Nephron (organoid): ENCODE measurements around the gene RPRD2.
A peak's percentile ranks its signal among the peaks of the same experiment; 100 is the strongest.

ENCODE experiments used
- H3K27ac Mint-ChIP-seq, 3 experiments: 2 replicates each; pipeline ENCODE4 v1.8.0; 2020; ENCODE audit warnings: mixed read lengths in 3 of 3, mild to moderate bottlenecking in 2 of 3, moderate library complexity in 1 of 3
- H3K27me3 Mint-ChIP-seq: 2 replicates; pipeline ENCODE4 v1.8.0; 2021; ENCODE audit warnings: low read depth, mild to moderate bottlenecking, moderate library complexity, mixed read lengths
- H3K36me3 Mint-ChIP-seq: 2 replicates; pipeline ENCODE4 v1.8.0; 2020; ENCODE audit warnings: low read depth, mixed read lengths
- H3K4me1 Mint-ChIP-seq: 2 replicates; pipeline ENCODE4 v1.8.0; 2020; ENCODE audit warnings: mixed read lengths
- H3K4me3 Mint-ChIP-seq, 3 experiments: 2 replicates each; pipeline ENCODE4 v1.8.0; 2020; ENCODE audit warnings: mild to moderate bottlenecking in 3 of 3, mixed read lengths in 3 of 3, moderate library complexity in 2 of 3
- H3K9me3 Mint-ChIP-seq: 2 replicates; pipeline ENCODE4 v1.8.0; 2020; ENCODE audit warnings: mixed read lengths
- TF ChIP-seq, protein P1 (sequence below), 3 experiments: fragments of 200-600 bp; sonication (generic); IDR thresholded peaks; one replicate each; pipeline ENCODE4 v1.5.0; 2021; ENCODE audit warnings: antibody characterized with exemption in 3 of 3; ENCODE audit not compliant: unreplicated experiment in 3 of 3

The RPRD2 gene

DNA sequence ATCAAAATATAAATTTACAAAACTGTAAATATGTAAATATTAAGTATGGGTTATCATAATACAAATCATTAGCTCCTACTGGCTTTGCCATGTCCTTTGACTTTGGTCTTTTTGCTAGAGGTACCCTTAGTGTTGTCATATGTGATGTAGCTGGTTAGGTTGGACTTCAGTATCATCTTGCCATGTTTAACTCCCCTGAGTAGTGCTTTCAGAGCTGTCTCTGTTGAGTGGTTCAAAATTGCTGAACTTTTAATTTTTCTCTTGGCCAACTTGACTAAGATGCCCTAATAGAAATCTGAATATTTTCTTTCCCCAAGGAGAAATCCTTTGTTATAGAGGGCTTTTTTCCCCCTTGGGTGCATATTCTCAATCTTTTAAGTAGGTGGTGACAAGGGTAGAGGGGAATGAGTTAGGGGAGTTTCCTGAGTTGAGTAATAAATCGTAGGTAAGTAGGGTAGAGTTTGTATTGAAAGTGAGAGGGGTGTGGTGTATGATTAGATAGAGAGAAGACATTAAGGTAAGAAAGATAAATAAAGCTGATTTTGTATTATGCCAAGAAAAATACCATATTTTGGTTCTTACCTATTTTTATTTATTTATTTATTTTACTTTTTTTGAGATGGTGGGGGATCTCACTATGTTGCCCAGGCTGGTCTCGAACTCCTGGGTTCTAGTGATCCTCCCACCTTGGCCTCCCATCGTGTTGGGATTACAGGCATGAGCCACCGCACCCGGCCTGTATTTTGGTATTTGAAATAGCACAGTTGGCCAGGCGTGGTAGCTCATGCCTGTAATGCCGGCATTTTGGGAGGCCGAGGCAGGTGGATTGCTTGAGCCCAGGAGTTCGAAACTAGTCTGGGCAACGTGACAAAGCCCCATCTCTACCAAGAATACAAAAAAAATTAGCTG is 21.8 kb downstream of the RPRD2 start:
- TF ChIP-seq, protein P1, sequence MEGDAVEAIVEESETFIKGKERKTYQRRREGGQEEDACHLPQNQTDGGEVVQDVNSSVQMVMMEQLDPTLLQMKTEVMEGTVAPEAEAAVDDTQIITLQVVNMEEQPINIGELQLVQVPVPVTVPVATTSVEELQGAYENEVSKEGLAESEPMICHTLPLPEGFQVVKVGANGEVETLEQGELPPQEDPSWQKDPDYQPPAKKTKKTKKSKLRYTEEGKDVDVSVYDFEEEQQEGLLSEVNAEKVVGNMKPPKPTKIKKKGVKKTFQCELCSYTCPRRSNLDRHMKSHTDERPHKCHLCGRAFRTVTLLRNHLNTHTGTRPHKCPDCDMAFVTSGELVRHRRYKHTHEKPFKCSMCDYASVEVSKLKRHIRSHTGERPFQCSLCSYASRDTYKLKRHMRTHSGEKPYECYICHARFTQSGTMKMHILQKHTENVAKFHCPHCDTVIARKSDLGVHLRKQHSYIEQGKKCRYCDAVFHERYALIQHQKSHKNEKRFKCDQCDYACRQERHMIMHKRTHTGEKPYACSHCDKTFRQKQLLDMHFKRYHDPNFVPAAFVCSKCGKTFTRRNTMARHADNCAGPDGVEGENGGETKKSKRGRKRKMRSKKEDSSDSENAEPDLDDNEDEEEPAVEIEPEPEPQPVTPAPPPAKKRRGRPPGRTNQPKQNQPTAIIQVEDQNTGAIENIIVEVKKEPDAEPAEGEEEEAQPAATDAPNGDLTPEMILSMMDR (IDR thresholded peaks at IDR 0.05; ENCODE audit: unreplicated experiment in 3 of 3): no peak
- Mint-ChIP-seq H3K9me3 (no peaks in the 10 kb centered on the region), H3K36me3 (no peaks in the 10 kb centered on the region), H3K27ac (peak overlapping the region; percentile 28 to 73 (median 59)), H3K4me3 (no peak overlapping the region), H3K4me1 (peaks cover 27% of the 10 kb centered on the region), H3K27me3 (no peaks in the 10 kb centered on the region)

DNA sequence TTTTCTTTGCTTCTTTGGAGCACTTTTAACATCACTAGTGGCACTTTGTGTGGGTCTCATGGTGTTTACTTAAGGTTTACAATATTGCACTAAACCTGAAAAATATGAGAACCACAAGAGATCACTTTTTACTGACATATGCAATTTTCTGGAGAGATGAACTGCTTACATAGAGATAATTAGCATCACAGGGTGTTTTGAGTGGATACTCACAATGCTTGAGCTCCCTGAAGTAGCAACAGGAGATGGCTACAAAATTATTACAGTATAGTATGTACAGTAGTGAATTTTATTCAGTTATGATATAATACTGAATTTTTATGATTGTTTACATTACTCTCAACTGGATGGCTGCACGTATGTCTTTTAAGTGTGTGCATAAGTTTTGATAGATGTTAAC is 22.6 kb downstream of the RPRD2 start:
- Mint-ChIP-seq H3K4me3 (no peak overlapping the region), H3K36me3 (no peaks in the 10 kb centered on the region), H3K4me1 (peaks cover 27% of the 10 kb centered on the region), H3K9me3 (no peaks in the 10 kb centered on the region), H3K27ac (peak overlapping the region in 2 of 3 experiments; percentile 59 to 71), H3K27me3 (no peaks in the 10 kb centered on the region)
- TF ChIP-seq, protein P1 (IDR thresholded peaks at IDR 0.05; ENCODE audit: unreplicated experiment in 3 of 3): no peak

DNA sequence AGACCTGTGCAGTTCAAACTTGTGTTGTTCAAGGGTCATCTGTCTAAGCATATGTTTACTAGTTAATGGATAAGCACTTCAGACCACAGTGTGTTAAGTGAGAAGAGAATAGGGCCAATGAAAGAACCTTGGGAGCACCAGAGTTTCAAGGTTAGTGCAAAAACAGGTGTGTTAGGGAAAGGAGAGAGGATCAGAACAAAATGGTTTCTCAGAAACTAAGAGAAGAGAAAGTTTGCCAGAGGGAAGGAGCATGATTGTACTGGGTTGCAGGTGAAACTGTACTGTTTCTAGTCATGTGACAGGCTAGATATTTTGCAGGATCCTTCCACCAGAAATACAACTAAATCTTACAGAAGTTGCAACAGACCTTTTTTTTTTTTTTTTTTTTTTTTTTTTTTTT is 23.3 kb downstream of the RPRD2 start:
- Mint-ChIP-seq H3K4me3 (peak overlapping the region in 1 of 3 experiments; percentile 33), H3K4me1 (peaks cover 27% of the 10 kb centered on the region), H3K36me3 (no peaks in the 10 kb centered on the region), H3K9me3 (no peaks in the 10 kb centered on the region), H3K27ac (peak overlapping the region; percentile 58 to 95 (median 80)), H3K27me3 (no peaks in the 10 kb centered on the region)
- TF ChIP-seq, protein P1 (IDR thresholded peaks at IDR 0.05; ENCODE audit: unreplicated experiment in 3 of 3): no peak

DNA sequence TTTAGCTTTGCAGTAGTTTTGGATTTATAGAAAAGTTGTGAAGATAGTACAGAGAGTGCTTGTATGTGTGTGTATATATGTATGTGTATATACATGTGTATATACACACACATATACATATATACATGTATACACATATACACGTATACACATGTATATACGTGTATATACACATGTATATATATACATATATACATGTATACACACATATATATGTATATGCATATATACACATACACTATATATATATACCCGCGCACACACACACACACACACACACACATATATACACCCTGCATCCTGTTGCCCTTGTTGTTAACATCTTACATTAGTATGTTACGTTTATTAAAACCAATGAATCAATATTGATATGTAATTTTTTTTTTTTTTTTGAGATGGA is 24.3 kb downstream of the RPRD2 start:
- TF ChIP-seq, protein P1 (IDR thresholded peaks at IDR 0.05; ENCODE audit: unreplicated experiment in 3 of 3): no peak
- Mint-ChIP-seq H3K36me3 (no peaks in the 10 kb centered on the region), H3K4me1 (peaks cover 27% of the 10 kb centered on the region)

DNA sequence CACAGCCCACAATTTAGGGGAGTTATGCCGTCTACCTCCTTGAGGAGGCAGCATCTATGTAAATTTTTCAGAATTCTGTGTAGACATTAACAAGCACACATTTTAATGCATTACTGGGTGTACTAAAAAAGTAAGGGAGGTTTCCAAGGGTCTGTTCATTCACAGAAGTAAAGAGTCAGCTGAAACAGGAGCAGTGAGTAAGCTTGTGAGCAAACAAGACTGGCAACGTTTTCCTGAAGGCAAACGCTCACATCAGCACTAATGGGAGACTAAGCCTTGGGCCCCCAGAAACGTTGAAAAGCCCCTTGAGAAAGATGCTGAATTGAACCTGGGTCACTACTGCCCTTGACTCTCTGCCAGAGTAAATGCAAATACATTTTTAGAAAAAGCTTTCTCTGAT is 25.7 kb downstream of the RPRD2 start:
- peaks cover 2% of the 10 kb centered on the region for H3K9me3 Mint-ChIP-seq
- peaks cover 8% of the 10 kb centered on the region for H3K36me3 Mint-ChIP-seq
- H3K27ac Mint-ChIP-seq: peak overlapping the region; percentile 18 to 91 (median 80)
- no peak overlapping the region for H3K4me3 Mint-ChIP-seq
- no peaks in the 10 kb centered on the region for H3K27me3 Mint-ChIP-seq
- TF ChIP-seq, protein P1 (IDR thresholded peaks at IDR 0.05; ENCODE audit: unreplicated experiment in 3 of 3): no peak
- peaks cover 17% of the 10 kb centered on the region for H3K4me1 Mint-ChIP-seq

More for the DNA sequence above, 24.3 kb downstream of the RPRD2 start:
- no peak overlapping the region for H3K4me3 Mint-ChIP-seq
- H3K9me3 Mint-ChIP-seq: no peaks in the 10 kb centered on the region
- no peaks in the 10 kb centered on the region for H3K27me3 Mint-ChIP-seq
- H3K27ac Mint-ChIP-seq: peak overlapping the region in 1 of 3 experiments; percentile 95
